T-helper 2 cell treated with Interferon-gamma antibody and Interleukin-4, amounts not matched to agents 5 μg/mL and 100 μg/mL, for 36 hours (primary cell): ENCODE measurements around the gene PCNT.

Experiments used
- DNase-seq: peaks from one replicate; pipeline ENCODE4 v3.0.0; 2021; ENCODE audit warnings: low spot score
- H3K27ac Mint-ChIP-seq: one replicate; pipeline ENCODE4 v1.8.0; 2021; ENCODE audit warnings: mild to moderate bottlenecking, mixed read lengths
- H3K27me3 Mint-ChIP-seq: one replicate; pipeline ENCODE4 v1.8.0; 2021; ENCODE audit warnings: low read depth, mixed read lengths
- H3K36me3 Mint-ChIP-seq: one replicate; pipeline ENCODE4 v1.8.0; 2021; ENCODE audit warnings: low read depth, mixed read lengths
- H3K4me1 Mint-ChIP-seq: one replicate; pipeline ENCODE4 v1.8.0; 2021; ENCODE audit warnings: low read depth, mixed read lengths
- H3K4me3 Mint-ChIP-seq: one replicate; pipeline ENCODE4 v1.8.0; 2022; ENCODE audit warnings: mild to moderate bottlenecking, moderate library complexity, mixed read lengths
- H3K9me3 Mint-ChIP-seq: one replicate; pipeline ENCODE4 v1.8.0; 2021; ENCODE audit warnings: mixed read lengths

The PCNT gene

DNA sequence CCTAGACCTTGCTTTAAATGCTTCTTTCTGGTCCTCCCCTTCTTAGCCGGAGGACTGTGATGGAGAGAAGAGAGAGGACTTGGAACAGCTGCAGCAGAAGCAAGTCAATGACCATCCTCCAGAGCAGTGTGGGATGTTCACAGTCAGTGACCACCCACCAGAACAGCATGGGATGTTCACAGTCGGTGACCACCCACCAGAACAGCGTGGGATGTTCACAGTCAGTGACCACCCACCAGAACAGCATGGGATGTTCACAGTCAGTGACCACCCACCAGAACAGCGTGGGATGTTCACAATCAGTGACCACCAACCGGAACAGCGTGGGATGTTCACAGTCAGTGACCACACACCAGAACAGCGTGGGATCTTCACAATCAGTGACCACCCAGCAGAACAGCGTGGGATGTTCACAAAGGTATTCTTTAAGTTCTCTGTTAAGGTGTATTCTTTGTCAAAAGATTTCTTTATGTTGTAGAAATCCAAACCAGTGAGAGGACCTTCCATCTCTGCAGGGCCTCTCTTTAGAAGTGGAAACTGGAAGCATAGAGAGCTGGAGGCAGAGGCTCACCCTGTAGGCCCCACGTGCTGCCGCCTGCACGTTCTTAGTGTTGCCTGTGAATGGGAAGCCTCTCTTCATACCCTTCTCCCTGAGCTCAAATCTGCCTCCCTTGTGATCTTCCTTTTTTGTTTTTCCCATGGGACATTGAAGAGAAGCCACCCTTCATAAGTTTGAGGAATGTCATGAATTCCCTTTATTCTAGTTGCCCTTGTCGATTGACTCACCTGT is 10.6 kb downstream of the PCNT start:
- H3K4me1 Mint-ChIP-seq = no peaks in the 10 kb centered on the region
- H3K27me3 Mint-ChIP-seq = no peaks in the 10 kb centered on the region
- H3K4me3 Mint-ChIP-seq = no peak overlapping the region
- H3K9me3 Mint-ChIP-seq = no peaks in the 10 kb centered on the region
- H3K27ac Mint-ChIP-seq = no peak overlapping the region
- DNase-seq = no peak
- peaks cover 39% of the 10 kb centered on the region for H3K36me3 Mint-ChIP-seq

GRCh38 chr21:46336603-46337002 is 12.6 kb downstream of the PCNT start:
- H3K27ac Mint-ChIP-seq = no peak overlapping the region
- no peak overlapping the region for H3K4me3 Mint-ChIP-seq
- no peaks in the 10 kb centered on the region for H3K9me3 Mint-ChIP-seq
- H3K27me3 Mint-ChIP-seq = no peaks in the 10 kb centered on the region
- DNase-seq = no peak
- H3K36me3 Mint-ChIP-seq = peaks cover 47% of the 10 kb centered on the region
- H3K4me1 Mint-ChIP-seq = peaks cover 2% of the 10 kb centered on the region

GRCh38 chr21:46340998-46341397 is 17.0 kb downstream of the PCNT start:
- no peak for DNase-seq
- no peak overlapping the region for H3K27ac Mint-ChIP-seq
- H3K9me3 Mint-ChIP-seq = no peaks in the 10 kb centered on the region
- peaks cover 54% of the 10 kb centered on the region for H3K36me3 Mint-ChIP-seq
- peaks cover 10% of the 10 kb centered on the region for H3K4me1 Mint-ChIP-seq
- no peaks in the 10 kb centered on the region for H3K27me3 Mint-ChIP-seq
- no peak overlapping the region for H3K4me3 Mint-ChIP-seq

DNA sequence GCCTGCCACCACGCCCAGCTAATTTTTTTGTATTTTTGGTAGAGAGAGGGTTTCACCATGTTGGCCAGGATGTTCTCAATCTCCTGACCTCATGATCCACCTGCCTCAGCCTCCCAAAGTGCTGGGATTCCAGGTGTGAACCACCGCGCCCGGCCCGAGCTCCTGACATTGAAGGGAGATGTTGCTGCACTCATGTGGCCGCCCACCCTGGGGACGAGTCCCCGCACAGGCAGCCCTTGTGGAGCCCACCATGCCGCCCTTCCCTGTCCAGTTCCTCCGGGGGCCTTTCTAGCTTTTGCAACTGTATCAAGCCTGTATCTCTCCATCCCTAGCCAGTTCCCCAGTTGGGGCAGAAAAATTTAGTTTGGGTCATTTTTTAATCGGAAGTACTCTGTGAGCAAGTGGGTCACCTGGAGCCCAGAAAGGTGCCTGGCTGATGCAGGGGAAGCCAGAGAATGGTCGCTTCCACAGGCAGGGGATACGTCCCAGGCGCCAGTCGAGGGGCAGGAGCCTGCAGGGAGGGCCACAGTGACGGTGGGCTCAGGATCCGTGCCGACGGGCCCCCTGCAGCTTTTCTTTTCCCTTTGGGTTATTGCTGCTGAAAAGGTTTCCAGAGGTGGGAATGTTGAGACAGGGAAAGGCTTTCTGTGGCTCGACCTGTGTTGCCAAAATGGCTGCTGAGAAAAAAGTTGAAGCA is 20.4 kb downstream of the PCNT start:
- H3K9me3 Mint-ChIP-seq = no peaks in the 10 kb centered on the region
- H3K36me3 Mint-ChIP-seq = peaks cover 52% of the 10 kb centered on the region
- no peaks in the 10 kb centered on the region for H3K27me3 Mint-ChIP-seq

GRCh38 chr21:46345861-46346260 is 21.9 kb downstream of the PCNT start:
- Mint-ChIP-seq H3K9me3 (no peaks in the 10 kb centered on the region), H3K36me3 (peaks cover 46% of the 10 kb centered on the region), H3K27ac (no peak overlapping the region)

More for the DNA sequence above, 20.4 kb downstream of the PCNT start:
- Mint-ChIP-seq H3K27ac (no peak overlapping the region), H3K4me1 (peaks cover 10% of the 10 kb centered on the region), H3K4me3 (no peak overlapping the region)
- no peak for DNase-seq

GRCh38 chr21:46346296-46347202 is 22.6 kb downstream of the PCNT start:
- Mint-ChIP-seq H3K9me3 (no peaks in the 10 kb centered on the region), H3K27ac (no peak overlapping the region), H3K4me1 (peaks cover 8% of the 10 kb centered on the region), H3K36me3 (peaks cover 47% of the 10 kb centered on the region), H3K27me3 (no peaks in the 10 kb centered on the region), H3K4me3 (no peak overlapping the region)
- no peak for DNase-seq

More at GRCh38 chr21:46345861-46346260, 21.9 kb downstream of the PCNT start:
- peaks cover 8% of the 10 kb centered on the region for H3K4me1 Mint-ChIP-seq
- no peak for DNase-seq
- H3K27me3 Mint-ChIP-seq = no peaks in the 10 kb centered on the region
- H3K4me3 Mint-ChIP-seq = no peak overlapping the region

DNA sequence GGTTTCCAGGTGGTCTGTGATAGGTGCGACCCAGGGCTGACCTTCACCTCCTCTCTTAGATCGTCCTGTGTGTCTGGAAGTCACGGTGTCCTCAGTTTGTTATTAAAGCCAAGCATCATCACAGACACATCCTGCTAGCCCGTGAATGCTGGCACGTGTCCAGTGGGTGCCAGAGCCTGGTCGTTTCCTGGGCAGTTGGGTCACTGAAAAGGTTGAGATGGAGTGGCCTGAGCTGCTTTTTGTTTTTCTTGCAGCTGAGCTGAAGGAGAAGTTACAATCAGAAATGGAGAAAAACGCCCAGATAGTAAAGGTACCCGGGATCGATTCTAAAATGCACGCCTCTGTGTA is 23.2 kb downstream of the PCNT start:
- Mint-ChIP-seq H3K27me3 (no peaks in the 10 kb centered on the region), H3K27ac (no peak overlapping the region), H3K4me1 (peaks cover 8% of the 10 kb centered on the region), H3K9me3 (no peaks in the 10 kb centered on the region), H3K4me3 (no peak overlapping the region), H3K36me3 (peaks cover 47% of the 10 kb centered on the region)
- DNase-seq = no peak

GRCh38 chr21:46347791-46348381 is 23.9 kb downstream of the PCNT start:
- no peak overlapping the region for H3K27ac Mint-ChIP-seq
- peaks cover 45% of the 10 kb centered on the region for H3K36me3 Mint-ChIP-seq
- H3K4me1 Mint-ChIP-seq = peaks cover 6% of the 10 kb centered on the region
- H3K4me3 Mint-ChIP-seq = no peak overlapping the region
- no peaks in the 10 kb centered on the region for H3K9me3 Mint-ChIP-seq
- no peak for DNase-seq
- no peaks in the 10 kb centered on the region for H3K27me3 Mint-ChIP-seq

GRCh38 chr21:46349134-46349760 is 25.3 kb downstream of the PCNT start:
- no peaks in the 10 kb centered on the region for H3K4me1 Mint-ChIP-seq
- H3K4me3 Mint-ChIP-seq = no peak overlapping the region
- peaks cover 41% of the 10 kb centered on the region for H3K36me3 Mint-ChIP-seq
- DNase-seq = no peak
- no peaks in the 10 kb centered on the region for H3K9me3 Mint-ChIP-seq
- H3K27ac Mint-ChIP-seq = no peak overlapping the region
- no peaks in the 10 kb centered on the region for H3K27me3 Mint-ChIP-seq

- Mint-ChIP-seq H3K9me3 (no peaks in the 10 kb centered on the region), H3K27me3 (no peaks in the 10 kb centered on the region), H3K4me3 (no peak overlapping the region), H3K36me3 (peaks cover 45% of the 10 kb centered on the region), H3K27ac (no peak overlapping the region), H3K4me1 (no peaks in the 10 kb centered on the region)
- DNase-seq = no peak
Measured at GRCh38 chr21:46350571-46350970, 26.6 kb downstream of the PCNT start.

DNA sequence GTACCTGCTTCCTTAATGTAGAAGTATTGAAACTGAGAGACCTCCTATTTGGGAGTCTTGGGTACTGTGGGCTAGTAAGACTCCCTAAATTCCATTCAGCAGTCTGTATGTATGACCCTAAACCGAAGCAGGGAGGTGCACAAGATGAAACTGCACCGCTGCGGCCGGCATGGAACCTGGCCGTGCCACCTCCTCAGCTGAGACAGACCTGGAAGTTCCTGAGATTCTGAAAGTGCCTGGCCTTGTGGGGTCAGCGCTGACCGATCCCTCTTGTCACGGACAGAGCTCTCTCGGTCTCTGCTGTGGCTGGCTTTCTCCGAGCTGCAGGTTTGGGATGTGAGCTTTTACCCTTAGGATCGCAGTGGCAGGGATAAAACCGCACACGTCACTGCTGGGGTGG is 27.0 kb downstream of the PCNT start:
- peaks cover 44% of the 10 kb centered on the region for H3K36me3 Mint-ChIP-seq
- no peaks in the 10 kb centered on the region for H3K4me1 Mint-ChIP-seq
- H3K4me3 Mint-ChIP-seq = no peak overlapping the region
- no peaks in the 10 kb centered on the region for H3K27me3 Mint-ChIP-seq
- H3K27ac Mint-ChIP-seq = no peak overlapping the region
- no peak for DNase-seq
- no peaks in the 10 kb centered on the region for H3K9me3 Mint-ChIP-seq

- no peak overlapping the region for H3K27ac Mint-ChIP-seq
- H3K4me1 Mint-ChIP-seq = no peaks in the 10 kb centered on the region
- H3K27me3 Mint-ChIP-seq = no peaks in the 10 kb centered on the region
- H3K4me3 Mint-ChIP-seq = no peak overlapping the region
- no peak for DNase-seq
- H3K9me3 Mint-ChIP-seq = no peaks in the 10 kb centered on the region
- H3K36me3 Mint-ChIP-seq = peaks cover 39% of the 10 kb centered on the region
Measured at GRCh38 chr21:46351476-46352163, 27.7 kb downstream of the PCNT start.

- no peaks in the 10 kb centered on the region for H3K4me1 Mint-ChIP-seq
- H3K36me3 Mint-ChIP-seq = peaks cover 41% of the 10 kb centered on the region
- no peak overlapping the region for H3K4me3 Mint-ChIP-seq
- no peak for DNase-seq
- no peak overlapping the region for H3K27ac Mint-ChIP-seq
- no peaks in the 10 kb centered on the region for H3K9me3 Mint-ChIP-seq
- no peaks in the 10 kb centered on the region for H3K27me3 Mint-ChIP-seq
Measured at GRCh38 chr21:46352164-46352515, 28.2 kb downstream of the PCNT start.
